AG04450 (cell line): ENCODE results near the gene ARRB2. TPM values are rescaled to one million over a fixed set of nuclear protein-coding genes. Genes with fewer than 3 reads are reported as not detected.

Experiments
- CTCF ChIA-PET: fragments of 300-600, 350-600 bp; formaldehyde crosslinking; extraction: SDS; loops from one replicate; lab custom pipeline; 2022; ENCODE audit warnings: antibody characterized with exemption, inconsistent platforms; lab: Charles Lee
- POLR2A ChIA-PET: fragments of 350-600 bp; formaldehyde crosslinking; extraction: SDS; loops from one replicate; lab custom pipeline; 2021; ENCODE audit warnings: antibody characterized with exemption, inconsistent platforms; lab: Yijun Ruan, JAX
- DNase-seq: peaks from one replicate; pipeline ENCODE4 v3.0.0-alpha.2; 2011; ENCODE audit warnings: low read depth, low spot score
- H3K27ac ChIP-seq: one replicate; pipeline ENCODE4 v1.5.1; 2012; ENCODE audit warnings: low read depth, low read length, control low read depth
- H3K27me3 ChIP-seq: one replicate; pipeline ENCODE4 v1.6.0; 2012; ENCODE audit warnings: low read length; ENCODE audit not compliant: control insufficient read depth, insufficient read depth
- H3K4me3 ChIP-seq: 2 replicates; pipeline ENCODE4 v1.5.1; 2011; ENCODE audit warnings: mild to moderate bottlenecking, low read depth, low read length, control low read depth
- H3K9me3 ChIP-seq: 2 replicates; pipeline ENCODE4 v1.5.1; 2012; ENCODE audit warnings: low read length; ENCODE audit not compliant: control insufficient read depth, insufficient read depth
- CTCF ChIP-seq: IDR thresholded peaks from 2 replicates; pipeline ENCODE4 v1.5.1; 2011; ENCODE audit warnings: low read depth, low read length, control low read depth, inconsistent platforms
- polyA plus RNA-seq: library from polyadenylated mRNA; depleted of rRNA; stranded (reverse); fragments of >200 nt; gene quantifications from 2 replicates; pipeline ENCODE4 v1.2.3, GENCODE V29; 2011

The ARRB2 gene
- polyA plus RNA-seq, 1 experiment: 8.8 TPM

GRCh38 chr17:4728124-4728523, 17.7 kb downstream of the ARRB2 start:
- DNase-seq: no peak
- no peaks in the 10 kb centered on the region for H3K9me3 ChIP-seq
- H3K4me3 ChIP-seq: no peak overlapping the region
- POLR2A ChIA-PET: no interaction called here
- peaks cover 12% of the 10 kb centered on the region for H3K27me3 ChIP-seq
- CTCF ChIA-PET: interaction anchor here (0.7 kb wide), 1 partner anchor 62 kb away, joined by 6 read pairs; no protein-coding TSS in a partner anchor
- no peak overlapping the region for H3K27ac ChIP-seq
- TF ChIP-seq CTCF: no peak

DNA sequence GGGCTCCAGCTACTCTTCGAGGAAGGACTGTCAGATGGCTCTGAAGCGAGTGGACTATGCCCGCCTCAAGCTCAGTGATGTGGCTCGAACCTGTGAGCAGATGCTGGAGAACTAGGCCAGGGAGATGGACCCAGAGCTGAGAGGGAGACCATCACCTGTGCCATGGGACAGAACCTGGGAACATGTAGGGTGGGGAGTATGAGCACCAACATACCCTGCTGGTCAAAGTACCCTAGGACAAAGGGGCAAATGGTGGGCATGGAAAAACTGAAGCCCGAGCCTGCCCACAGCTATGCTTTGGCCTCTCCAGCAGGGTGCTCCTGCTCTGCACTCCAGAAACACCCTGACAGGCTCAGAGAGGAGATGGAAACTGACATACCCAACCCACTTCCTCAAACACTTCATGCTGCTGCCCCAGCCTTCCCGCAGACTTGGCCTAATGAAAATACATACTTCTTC, 22.7 kb downstream of the ARRB2 start:
- TF ChIP-seq CTCF: no peak
- no peak overlapping the region for H3K27ac ChIP-seq
- ChIA-PET POLR2A (no interaction called here), CTCF (interaction anchor here (1.2 kb wide), 1 partner anchor 170 kb away, joined by 3 read pairs; the partner anchor contains the start of gene CHRNE)
- H3K9me3 ChIP-seq: no peaks in the 10 kb centered on the region
- peaks cover 4% of the 10 kb centered on the region for H3K27me3 ChIP-seq
- H3K4me3 ChIP-seq: no peak overlapping the region
- no peak for DNase-seq

GRCh38 chr17:4734857-4735475, 24.5 kb downstream of the ARRB2 start:
- Histone ChIP-seq H3K27ac (no peak overlapping the region), H3K4me3 (no peak overlapping the region), H3K27me3 (peaks cover 16% of the 10 kb centered on the region), H3K9me3 (peaks cover 5% of the 10 kb centered on the region; the same call in 1 of the 2 replicates)
- no peak for TF ChIP-seq CTCF
- ChIA-PET POLR2A (interaction anchor here (0.8 to 1.0 kb wide), 2 partner anchors 25 to 58 kb away, joined by 3 to 5 read pairs; no protein-coding TSS in a partner anchor), CTCF (interaction anchor here (0.7 kb wide), 1 partner anchor 25 kb away, joined by 3 read pairs; the partner anchor contains the start of gene ARRB2)
- DNase-seq: no peak

- Histone ChIP-seq H3K9me3 (peaks cover 5% of the 10 kb centered on the region; the same call in 1 of the 2 replicates), H3K27ac (no peak overlapping the region), H3K27me3 (peaks cover 27% of the 10 kb centered on the region), H3K4me3 (no peak overlapping the region)
- TF ChIP-seq CTCF: no peak
- POLR2A ChIA-PET: interaction anchor here (0.6 to 0.8 kb wide), 2 partner anchors 59 to 186 kb away, joined by 5 to 8 read pairs; no protein-coding TSS in a partner anchor
- DNase-seq: no peak
- CTCF ChIA-PET: interaction anchor here (0.5 to 0.6 kb wide), 2 partner anchors 35 to 53 kb away, joined by 3 read pairs; no protein-coding TSS in a partner anchor
Observed at GRCh38 chr17:4735876-4736651, 25.6 kb downstream of the ARRB2 start.
